ENCODE measurements around the gene BPIFA3. TPM values are rescaled to one million over a fixed set of nuclear protein-coding genes. Genes with fewer than 3 reads are reported as not detected.

BPIFA3 gene
- polyA plus RNA-seq, 3 donors: not detected

GRCh38 chr20:33252460-33252859 lies 35.3 kb downstream of the BPIFA3 start:
- no peak for DNase-seq
- Mint-ChIP-seq H3K4me3 (no peak overlapping the region), H3K9me3 (peaks cover 0 to 4% (median 2%) of the 10 kb centered on the region in 7 donors), H3K4me1 (peaks cover 5% of the 10 kb centered on the region), H3K36me3 (no peaks in the 10 kb centered on the region), H3K27ac (no peak overlapping the region), H3K27me3 (ENCODE audit: low read depth in 3 of 3) (peaks cover 0 to 4% (median 0%) of the 10 kb centered on the region in 3 donors)
- intact Hi-C loops (cut with micrococcal nuclease): no loop called here
- no peak overlapping the region for H2AFZ ChIP-seq (ENCODE audit: insufficient read depth, low read depth, low read length, poor library complexity, severe bottlenecking)
- no peaks in the 10 kb centered on the region for H3K36me3 ChIP-seq (replicated peaks in 1 of 2; ENCODE audit: control insufficient read depth in 1 of 2, insufficient read depth in 2 of 2, low read length in 2 of 2)
- H3K4me2 ChIP-seq (replicated peaks; ENCODE audit: extremely low read depth, low read length, poor library complexity, severe bottlenecking): no peak overlapping the region
- no peaks in the 10 kb centered on the region for H4K20me1 ChIP-seq (ENCODE audit: insufficient read depth, low read length)
- no peak for TF ChIP-seq CTCF (IDR thresholded peaks at IDR 0.05)
- no CpG with 5 or more reads among the region's 3 CpGs for WGBS (ENCODE audit: insufficient coverage)
- no peaks in the 10 kb centered on the region for H3K4me1 ChIP-seq (ENCODE audit: control insufficient read depth in 1 of 2, insufficient read depth in 2 of 2, low read length in 2 of 2)
- H3K9ac ChIP-seq (ENCODE audit: insufficient read depth, low read length, poor library complexity, severe bottlenecking): no peak overlapping the region
- no peaks in the 10 kb centered on the region for H3K27me3 ChIP-seq (ENCODE audit: control insufficient read depth in 2 of 2, insufficient read depth in 2 of 2, low read length in 2 of 2)
- no peak overlapping the region for H3K27ac ChIP-seq (ENCODE audit: low read depth in 1 of 2, low read length in 2 of 2)
- no peaks in the 10 kb centered on the region for H3K79me2 ChIP-seq (ENCODE audit: insufficient read depth, low read length)
- no peak overlapping the region for H3K4me3 ChIP-seq (replicated peaks in 1 of 3; ENCODE audit: low read depth in 2 of 3, low read length in 3 of 3)
- no peaks in the 10 kb centered on the region for H3K9me3 ChIP-seq (replicated peaks in 1 of 2; ENCODE audit: control insufficient read depth in 1 of 2, insufficient read depth in 1 of 2, low read length in 2 of 2)

GRCh38 chr20:33255005-33255404 lies 37.9 kb downstream of the BPIFA3 start:
- intact Hi-C loops (cut with micrococcal nuclease): no loop called here
- H3K4me3 ChIP-seq (replicated peaks in 1 of 3; ENCODE audit: low read depth in 2 of 3, low read length in 3 of 3): no peak overlapping the region
- no peak overlapping the region for H3K9ac ChIP-seq (ENCODE audit: insufficient read depth, low read length, poor library complexity, severe bottlenecking)
- H3K4me3 Mint-ChIP-seq: peak overlapping the region in 1 of 2 donors; percentile 32
- peaks cover 7 to 11% of the 10 kb centered on the region in 2 donors for H3K4me1 ChIP-seq (ENCODE audit: control insufficient read depth in 1 of 2, insufficient read depth in 2 of 2, low read length in 2 of 2)
- H3K9me3 Mint-ChIP-seq: peaks cover 0 to 4% (median 2%) of the 10 kb centered on the region in 7 donors
- H3K9me3 ChIP-seq (replicated peaks in 1 of 2; ENCODE audit: control insufficient read depth in 1 of 2, insufficient read depth in 1 of 2, low read length in 2 of 2): no peaks in the 10 kb centered on the region
- H3K79me2 ChIP-seq (ENCODE audit: insufficient read depth, low read length): no peaks in the 10 kb centered on the region
- no peaks in the 10 kb centered on the region for H3K36me3 Mint-ChIP-seq
- H3K27me3 ChIP-seq (ENCODE audit: control insufficient read depth in 2 of 2, insufficient read depth in 2 of 2, low read length in 2 of 2): no peaks in the 10 kb centered on the region
- H3K27ac ChIP-seq (ENCODE audit: low read depth in 1 of 2, low read length in 2 of 2): no peak overlapping the region
- H4K20me1 ChIP-seq (ENCODE audit: insufficient read depth, low read length): no peaks in the 10 kb centered on the region
- no peak overlapping the region for H3K27ac Mint-ChIP-seq
- H3K4me2 ChIP-seq (replicated peaks; ENCODE audit: extremely low read depth, low read length, poor library complexity, severe bottlenecking): no peak overlapping the region
- no CpG with 5 or more reads among the region's 2 CpGs for WGBS (ENCODE audit: insufficient coverage)
- H2AFZ ChIP-seq (ENCODE audit: insufficient read depth, low read depth, low read length, poor library complexity, severe bottlenecking): no peak overlapping the region
- H3K27me3 Mint-ChIP-seq (ENCODE audit: low read depth in 3 of 3): peaks cover 0 to 2% (median 0%) of the 10 kb centered on the region in 3 donors
- H3K36me3 ChIP-seq (replicated peaks in 1 of 2; ENCODE audit: control insufficient read depth in 1 of 2, insufficient read depth in 2 of 2, low read length in 2 of 2): no peaks in the 10 kb centered on the region
- TF ChIP-seq CTCF (IDR thresholded peaks at IDR 0.05): no peak
- H3K4me1 Mint-ChIP-seq: peaks cover 15% of the 10 kb centered on the region
- no peak for DNase-seq
